IPS-18a (cell line): Measurements from ENCODE around the gene RASSF1.

Source experiments
- H3K27ac ChIP-seq: one replicate; pipeline ENCODE4 v1.5.1; 2013; ENCODE audit warnings: low read length
- H3K27me3 ChIP-seq: one replicate; pipeline ENCODE4 v1.6.1; 2013; ENCODE audit warnings: mild to moderate bottlenecking, low read length; ENCODE audit not compliant: control insufficient read depth, insufficient read depth
- H3K36me3 ChIP-seq: one replicate; pipeline ENCODE4 v1.6.1; 2013; ENCODE audit warnings: low read depth, low read length; ENCODE audit not compliant: control insufficient read depth
- H3K4me1 ChIP-seq: one replicate; pipeline ENCODE4 v1.6.1; 2013; ENCODE audit warnings: low read depth, low read length; ENCODE audit not compliant: control insufficient read depth
- H3K4me3 ChIP-seq: one replicate; pipeline ENCODE4 v1.5.1; 2013; ENCODE audit warnings: low read length
- H3K9ac ChIP-seq: one replicate; pipeline ENCODE4 v1.6.1; 2013; ENCODE audit warnings: mild to moderate bottlenecking, low read length, moderate library complexity
- H3K9me3 ChIP-seq: one replicate; pipeline ENCODE4 v1.6.1; 2013; ENCODE audit warnings: low read depth, low read length; ENCODE audit not compliant: control insufficient read depth

Gene RASSF1

GRCh38 chr3:50325497-50326181 lies 15.0 kb downstream of the RASSF1 start:
- Histone ChIP-seq H3K4me3 (no peak overlapping the region), H3K27ac (no peak overlapping the region), H3K27me3 (no peaks in the 10 kb centered on the region), H3K4me1 (peaks cover 18% of the 10 kb centered on the region), H3K9ac (no peak overlapping the region), H3K9me3 (no peaks in the 10 kb centered on the region), H3K36me3 (peaks cover 11% of the 10 kb centered on the region)

GRCh38 chr3:50325113-50325480 lies 15.5 kb downstream of the RASSF1 start:
- Histone ChIP-seq H3K4me3 (no peak overlapping the region), H3K27ac (no peak overlapping the region), H3K9ac (no peak overlapping the region), H3K36me3 (peaks cover 6% of the 10 kb centered on the region), H3K4me1 (peaks cover 18% of the 10 kb centered on the region), H3K9me3 (no peaks in the 10 kb centered on the region), H3K27me3 (no peaks in the 10 kb centered on the region)

GRCh38 chr3:50324351-50325112 lies 16.1 kb downstream of the RASSF1 start:
- no peaks in the 10 kb centered on the region for H3K27me3 ChIP-seq
- no peak overlapping the region for H3K27ac ChIP-seq
- H3K9ac ChIP-seq: no peak overlapping the region
- no peaks in the 10 kb centered on the region for H3K9me3 ChIP-seq
- no peak overlapping the region for H3K4me3 ChIP-seq
- peaks cover 18% of the 10 kb centered on the region for H3K4me1 ChIP-seq
- H3K36me3 ChIP-seq: peaks cover 5% of the 10 kb centered on the region

- H3K27ac ChIP-seq: no peak overlapping the region
- H3K4me3 ChIP-seq: no peak overlapping the region
- H3K4me1 ChIP-seq: peaks cover 18% of the 10 kb centered on the region
- H3K9ac ChIP-seq: no peak overlapping the region
- H3K9me3 ChIP-seq: no peaks in the 10 kb centered on the region
- peaks cover 13% of the 10 kb centered on the region for H3K36me3 ChIP-seq
- no peaks in the 10 kb centered on the region for H3K27me3 ChIP-seq
Observed at GRCh38 chr3:50323614-50324199, 16.9 kb downstream of the RASSF1 start.

GRCh38 chr3:50323092-50323600 lies 17.5 kb downstream of the RASSF1 start:
- no peaks in the 10 kb centered on the region for H3K27me3 ChIP-seq
- H3K9me3 ChIP-seq: no peaks in the 10 kb centered on the region
- H3K9ac ChIP-seq: peak overlapping the region; percentile 95
- peaks cover 15% of the 10 kb centered on the region for H3K4me1 ChIP-seq
- peak overlapping the region; percentile 75 for H3K4me3 ChIP-seq
- peaks cover 19% of the 10 kb centered on the region for H3K36me3 ChIP-seq
- H3K27ac ChIP-seq: no peak overlapping the region

GRCh38 chr3:50322386-50323091 lies 18.1 kb downstream of the RASSF1 start, which contains the start of gene HYAL2:
TSS of gene HYAL2 (minus strand) at chr3:50322745. CDS start at chr3:50320489, 2,256 bp downstream.
- Histone ChIP-seq H3K27me3 (no peaks in the 10 kb centered on the region), H3K4me3 (peak within 1 kb of the TSS; percentile 75), H3K9ac (peak within 1 kb of the TSS; percentile 95), H3K9me3 (no peaks in the 10 kb centered on the region), H3K4me1 (peaks cover 15% of the 10 kb centered on the region), H3K36me3 (peaks cover 22% of the 10 kb centered on the region), H3K27ac (peak within 1 kb of the TSS; percentile 98)

GRCh38 chr3:50322115-50322385 lies 18.6 kb downstream of the RASSF1 start:
- Histone ChIP-seq H3K9me3 (no peaks in the 10 kb centered on the region), H3K36me3 (peaks cover 27% of the 10 kb centered on the region), H3K4me1 (peaks cover 11% of the 10 kb centered on the region), H3K9ac (peak overlapping the region; percentile 95), H3K27me3 (no peaks in the 10 kb centered on the region), H3K27ac (peak overlapping the region; percentile 54), H3K4me3 (peak overlapping the region; percentile 75)

GRCh38 chr3:50321336-50322114 lies 19.1 kb downstream of the RASSF1 start:
- H3K9ac ChIP-seq: peak overlapping the region; percentile 95
- peaks cover 11% of the 10 kb centered on the region for H3K4me1 ChIP-seq
- H3K27ac ChIP-seq: peak overlapping the region; percentile 98
- H3K36me3 ChIP-seq: peaks cover 30% of the 10 kb centered on the region
- H3K9me3 ChIP-seq: no peaks in the 10 kb centered on the region
- H3K4me3 ChIP-seq: peak overlapping the region; percentile 75
- H3K27me3 ChIP-seq: no peaks in the 10 kb centered on the region

- Histone ChIP-seq H3K27me3 (no peaks in the 10 kb centered on the region), H3K4me1 (peaks cover 11% of the 10 kb centered on the region), H3K9me3 (no peaks in the 10 kb centered on the region), H3K9ac (peak overlapping the region; percentile 95), H3K27ac (peak overlapping the region; percentile 98), H3K4me3 (peak overlapping the region; percentile 75), H3K36me3 (peaks cover 34% of the 10 kb centered on the region)
Observed at GRCh38 chr3:50320853-50321335, 19.7 kb downstream of the RASSF1 start.

GRCh38 chr3:50319894-50320625 lies 20.6 kb downstream of the RASSF1 start:
- Histone ChIP-seq H3K9ac (peak overlapping the region; percentile 95), H3K36me3 (peaks cover 34% of the 10 kb centered on the region), H3K27ac (no peak overlapping the region), H3K9me3 (no peaks in the 10 kb centered on the region), H3K4me3 (peak overlapping the region; percentile 75), H3K4me1 (peaks cover 11% of the 10 kb centered on the region), H3K27me3 (no peaks in the 10 kb centered on the region)
